ENCODE results near the gene BATF.

BATF gene

DNA sequence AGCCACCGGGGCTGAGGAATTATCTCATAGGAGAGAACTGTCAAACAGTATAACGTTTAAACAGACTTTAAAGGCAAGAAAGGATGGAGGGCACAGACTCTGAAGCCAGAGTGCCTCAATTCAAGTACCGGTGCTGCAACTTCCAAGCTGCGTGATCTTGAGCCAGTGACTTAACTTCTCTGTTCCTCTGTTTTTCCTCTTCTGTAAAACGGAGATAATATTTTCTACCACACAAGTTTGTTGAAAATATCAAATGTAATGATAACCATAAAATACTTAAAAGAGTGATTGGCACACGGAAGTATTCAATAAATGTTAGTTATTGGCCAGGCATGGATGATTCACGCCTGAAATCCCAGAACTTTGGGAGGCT is 18.2 kb downstream of the BATF start:
- DNase-seq (ENCODE audit: low read depth in 1 of 2, low spot score in 1 of 2), result no peak
- no peak overlapping the region for H3K4me3 ChIP-seq (replicated peaks; ENCODE audit: insufficient read depth, low read length)
- no peaks in the 10 kb centered on the region for H3K27me3 ChIP-seq (ENCODE audit: insufficient read depth, poor library complexity, severe bottlenecking)
- H3K27ac ChIP-seq (replicated peaks), result no peak overlapping the region
- no peak for TF ChIP-seq CTCF (IDR thresholded peaks at IDR 0.05; ENCODE audit: insufficient read depth, low read length)

GRCh38 chr14:75542588-75543091 is 20.4 kb downstream of the BATF start:
- Histone ChIP-seq H3K27me3 (ENCODE audit: insufficient read depth, poor library complexity, severe bottlenecking) (no peaks in the 10 kb centered on the region), H3K27ac (replicated peaks) (peak overlapping the region; percentile 68), H3K4me3 (replicated peaks; ENCODE audit: insufficient read depth, low read length) (peak overlapping the region; percentile 15; the same call in 1 of the 2 replicates)
- DNase-seq (ENCODE audit: low read depth in 1 of 2, low spot score in 1 of 2), result peak in 1 of 2 experiments; percentile 81
- TF ChIP-seq CTCF (IDR thresholded peaks at IDR 0.05; ENCODE audit: insufficient read depth, low read length) (no peak), SPI1 (IDR thresholded peaks at IDR 0.05; ENCODE audit: borderline replicate concordance, low read depth) (peak; percentile 40; the same call in 1 of the 2 replicates), REST (IDR thresholded peaks at IDR 0.05; ENCODE audit: insufficient replicate concordance, low read depth) (no peak), GABPA (IDR thresholded peaks at IDR 0.05; ENCODE audit: low read depth) (no peak), POLR2AphosphoS5 (IDR thresholded peaks at IDR 0.05; ENCODE audit: low read depth) (no peak)

DNA sequence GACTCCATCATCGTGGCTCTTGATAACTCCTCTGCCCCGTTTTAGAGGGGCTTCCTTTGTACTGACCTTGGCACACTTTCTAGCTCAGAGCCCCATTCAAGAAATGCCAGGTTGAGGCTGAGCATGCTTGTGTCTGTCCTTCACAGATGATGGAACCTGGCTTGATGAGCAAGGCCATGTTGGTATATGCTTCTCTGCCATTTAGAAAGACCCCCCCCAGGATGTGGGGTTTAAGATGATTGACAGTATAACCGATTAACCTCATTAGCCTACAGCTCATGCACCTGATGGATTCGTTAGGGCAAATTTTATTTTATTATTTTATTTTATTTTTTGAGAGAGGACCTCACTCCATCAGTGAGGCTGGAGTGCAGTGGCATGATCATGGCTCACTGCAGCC is 21.0 kb downstream of the BATF start:
- H3K27ac ChIP-seq (replicated peaks), result peak overlapping the region; percentile 68
- H3K27me3 ChIP-seq (ENCODE audit: insufficient read depth, poor library complexity, severe bottlenecking), result no peaks in the 10 kb centered on the region
- TF ChIP-seq POLR2AphosphoS5 (IDR thresholded peaks at IDR 0.05; ENCODE audit: low read depth), result no peak
- TF ChIP-seq GABPA (IDR thresholded peaks at IDR 0.05; ENCODE audit: low read depth), result no peak
- TF ChIP-seq CTCF (IDR thresholded peaks at IDR 0.05; ENCODE audit: insufficient read depth, low read length), result no peak
- no peak for TF ChIP-seq SPI1 (IDR thresholded peaks at IDR 0.05; ENCODE audit: borderline replicate concordance, low read depth)
- no peak for TF ChIP-seq REST (IDR thresholded peaks at IDR 0.05; ENCODE audit: insufficient replicate concordance, low read depth)
- peak overlapping the region; percentile 15; the same call in 1 of the 2 replicates for H3K4me3 ChIP-seq (replicated peaks; ENCODE audit: insufficient read depth, low read length)
- DNase-seq (ENCODE audit: low read depth in 1 of 2, low spot score in 1 of 2), result no peak

- Histone ChIP-seq H3K4me3 (replicated peaks; ENCODE audit: insufficient read depth, low read length) (no peak overlapping the region), H3K27me3 (ENCODE audit: insufficient read depth, poor library complexity, severe bottlenecking) (no peaks in the 10 kb centered on the region), H3K27ac (replicated peaks) (no peak overlapping the region)
- TF ChIP-seq SPI1 (IDR thresholded peaks at IDR 0.05; ENCODE audit: borderline replicate concordance, low read depth) (no peak), GABPA (IDR thresholded peaks at IDR 0.05; ENCODE audit: low read depth) (no peak), POLR2AphosphoS5 (IDR thresholded peaks at IDR 0.05; ENCODE audit: low read depth) (no peak), CTCF (IDR thresholded peaks at IDR 0.05; ENCODE audit: insufficient read depth, low read length) (no peak), REST (IDR thresholded peaks at IDR 0.05; ENCODE audit: insufficient replicate concordance, low read depth) (no peak)
- no peak for DNase-seq (ENCODE audit: low read depth in 1 of 2, low spot score in 1 of 2)
Measured at GRCh38 chr14:75543786-75544185, 21.5 kb downstream of the BATF start.

Data from HL-60 (cell line).